HG03196 (cell line): Measurements from ENCODE around the gene ANKHD1.
"Not testable (repeated sequence)": the region's sequence is repeated elsewhere in the genome, so short reads cannot be mapped to it uniquely, and the experiment has no call there.

Experiments
- ATAC-seq: cut with Tn5 transposase; IDR thresholded peaks from one replicate; pipeline ENCODE4 v1.9.1; 2021; ENCODE audit not compliant: unreplicated experiment

The ANKHD1 gene

GRCh38 chr5:140558542-140558941 is 156.9 kb downstream of the ANKHD1 start:
- ATAC-seq: no peak

GRCh38 chr5:140560227-140560626 is 158.6 kb downstream of the ANKHD1 start:
- no peak for ATAC-seq

- ATAC-seq: no peak
Measured at GRCh38 chr5:140561753-140562523, 160.3 kb downstream of the ANKHD1 start.

GRCh38 chr5:140563596-140563995 is 162.0 kb downstream of the ANKHD1 start:
- ATAC-seq: no peak

- ATAC-seq: peak; percentile 89
Measured at GRCh38 chr5:140564196-140565023, 162.8 kb downstream of the ANKHD1 start, which contains the start of the genes APBB3 and SLC35A4. TSS of gene APBB3 (minus strand) at chr5:140564598. CDS start at chr5:140564245, 353 bp downstream. TSS of gene SLC35A4 (plus strand) at chr5:140564828. CDS start at chr5:140567170, 2,342 bp downstream.

- no peak for ATAC-seq
Measured at GRCh38 chr5:140565024-140565779, 163.6 kb downstream of the ANKHD1 start.

- ATAC-seq: no peak
Measured at GRCh38 chr5:140565780-140566095, 164.1 kb downstream of the ANKHD1 start.

- ATAC-seq: no peak
Measured at GRCh38 chr5:140566665-140567064, 165.0 kb downstream of the ANKHD1 start.

GRCh38 chr5:140567136-140567818 is 165.6 kb downstream of the ANKHD1 start:
- no peak for ATAC-seq

GRCh38 chr5:140567871-140568270 is 166.2 kb downstream of the ANKHD1 start:
- no peak for ATAC-seq

GRCh38 chr5:140568443-140569063 is 166.9 kb downstream of the ANKHD1 start:
- no peak for ATAC-seq

GRCh38 chr5:140569197-140569596 is 167.6 kb downstream of the ANKHD1 start:
- ATAC-seq: no peak

GRCh38 chr5:140570058-140570457 is 168.4 kb downstream of the ANKHD1 start:
- ATAC-seq: no peak

- ATAC-seq: no peak
Measured at GRCh38 chr5:140570488-140570887, 168.9 kb downstream of the ANKHD1 start.

- no peak for ATAC-seq
Measured at GRCh38 chr5:140571105-140571504, 169.5 kb downstream of the ANKHD1 start.

- no peak for ATAC-seq
Measured at GRCh38 chr5:140573683-140574082, 172.1 kb downstream of the ANKHD1 start.

GRCh38 chr5:140574165-140574564 is 172.5 kb downstream of the ANKHD1 start:
- no peak for ATAC-seq

- ATAC-seq: no peak
Measured at GRCh38 chr5:140575309-140575708, 173.7 kb downstream of the ANKHD1 start.

- ATAC-seq: no peak
Measured at GRCh38 chr5:140576776-140577201, 175.2 kb downstream of the ANKHD1 start.

- ATAC-seq: not testable (repeated sequence)
Measured at GRCh38 chr5:140579188-140579747, 177.6 kb downstream of the ANKHD1 start.
